Large intestine (tissue), 3 donors: ENCODE results near the gene ARHGAP22. TPM values are rescaled to one million over a fixed set of nuclear protein-coding genes. Genes with fewer than 3 reads are reported as not detected.

Experiments used
- DNase-seq, 2 donors: peaks; one replicate each; pipeline versions ENCODE4 v3.0.0 to v3.0.0-alpha.2; 2013
- H3K27ac ChIP-seq: one replicate; pipeline ENCODE4 v1.5.1; 2013; ENCODE audit warnings: low read length
- H3K27me3 ChIP-seq: 2 replicates; pipeline ENCODE4 v1.6.1; 2013; ENCODE audit warnings: low read length; ENCODE audit not compliant: control insufficient read depth, insufficient read depth
- H3K36me3 ChIP-seq: 2 replicates; pipeline ENCODE4 v1.6.1; 2013; ENCODE audit warnings: low read length; ENCODE audit not compliant: control insufficient read depth, insufficient read depth
- H3K4me1 ChIP-seq: one replicate; pipeline ENCODE4 v1.6.1; 2013; ENCODE audit warnings: low read length; ENCODE audit not compliant: control insufficient read depth, insufficient read depth
- H3K4me3 ChIP-seq: one replicate; pipeline ENCODE4 v1.5.1; 2013; ENCODE audit warnings: low read length
- H3K9me3 ChIP-seq: one replicate; pipeline ENCODE4 v1.6.1; 2013; ENCODE audit warnings: mild to moderate bottlenecking, low read depth, low read length, moderate library complexity; ENCODE audit not compliant: control insufficient read depth
- WGBS: methylation state at CpG from one replicate; pipeline ENCODE4 v1.1.5; 2013; ENCODE audit warnings: low lambda C conversion rate; ENCODE audit not compliant: insufficient coverage; 5-methylcytosine and 5-hydroxymethylcytosine counted together
- polyA plus RNA-seq: library from polyadenylated mRNA; unstranded; fragments of 120-200 nt; gene quantifications from one replicate; pipeline ENCODE4 v1.2.1, GENCODE V29; 2013

ARHGAP22 gene
- polyA plus RNA-seq, 1 donor = 2.7 TPM

- no peaks in the 10 kb centered on the region for H3K27me3 ChIP-seq
- no peak overlapping the region for H3K4me3 ChIP-seq
- no CpG with 5 or more reads among the region's 13 CpGs for WGBS
- DNase-seq = no peak
- H3K27ac ChIP-seq = no peak overlapping the region
- H3K9me3 ChIP-seq = no peaks in the 10 kb centered on the region
- H3K4me1 ChIP-seq = no peaks in the 10 kb centered on the region
- H3K36me3 ChIP-seq = no peaks in the 10 kb centered on the region
Measured at GRCh38 chr10:48552946-48553564, 51.8 kb downstream of the ARHGAP22 start.

GRCh38 chr10:48551861-48552591, 52.8 kb downstream of the ARHGAP22 start:
- no peaks in the 10 kb centered on the region for H3K27me3 ChIP-seq
- no peak overlapping the region for H3K27ac ChIP-seq
- DNase-seq = peak; percentile 11 to 20
- H3K4me1 ChIP-seq = no peaks in the 10 kb centered on the region
- no peaks in the 10 kb centered on the region for H3K36me3 ChIP-seq
- WGBS = 26% methylated on average over 2 of the region's 7 CpGs
- H3K4me3 ChIP-seq = no peak overlapping the region
- H3K9me3 ChIP-seq = no peaks in the 10 kb centered on the region

GRCh38 chr10:48550977-48551376, 53.9 kb downstream of the ARHGAP22 start:
- Histone ChIP-seq H3K4me3 (no peak overlapping the region), H3K27ac (no peak overlapping the region), H3K9me3 (no peaks in the 10 kb centered on the region), H3K36me3 (no peaks in the 10 kb centered on the region), H3K27me3 (no peaks in the 10 kb centered on the region), H3K4me1 (no peaks in the 10 kb centered on the region)
- no CpG with 5 or more reads among the region's 3 CpGs for WGBS
- no peak for DNase-seq

- Histone ChIP-seq H3K27ac (no peak overlapping the region), H3K9me3 (no peaks in the 10 kb centered on the region), H3K4me3 (no peak overlapping the region), H3K4me1 (no peaks in the 10 kb centered on the region), H3K36me3 (no peaks in the 10 kb centered on the region), H3K27me3 (no peaks in the 10 kb centered on the region)
- DNase-seq = no peak
- WGBS = 100% methylated on average over 1 of the region's 6 CpGs
Measured at GRCh38 chr10:48550071-48550691, 54.7 kb downstream of the ARHGAP22 start.

- H3K27me3 ChIP-seq = no peaks in the 10 kb centered on the region
- H3K4me3 ChIP-seq = no peak overlapping the region
- no peaks in the 10 kb centered on the region for H3K9me3 ChIP-seq
- H3K36me3 ChIP-seq = no peaks in the 10 kb centered on the region
- H3K27ac ChIP-seq = no peak overlapping the region
- WGBS = no CpG with 5 or more reads among the region's 3 CpGs
- DNase-seq = no peak
- no peaks in the 10 kb centered on the region for H3K4me1 ChIP-seq
Measured at GRCh38 chr10:48549236-48549635, 55.6 kb downstream of the ARHGAP22 start.

- H3K36me3 ChIP-seq = no peaks in the 10 kb centered on the region
- H3K4me3 ChIP-seq = no peak overlapping the region
- no peaks in the 10 kb centered on the region for H3K27me3 ChIP-seq
- H3K4me1 ChIP-seq = no peaks in the 10 kb centered on the region
- H3K9me3 ChIP-seq = no peaks in the 10 kb centered on the region
- no peak overlapping the region for H3K27ac ChIP-seq
- no CpG with 5 or more reads among the region's 7 CpGs for WGBS
- no peak for DNase-seq
Measured at GRCh38 chr10:48548531-48549135, 56.2 kb downstream of the ARHGAP22 start.

GRCh38 chr10:48547981-48548380, 56.9 kb downstream of the ARHGAP22 start:
- Histone ChIP-seq H3K36me3 (no peaks in the 10 kb centered on the region), H3K9me3 (no peaks in the 10 kb centered on the region), H3K4me1 (no peaks in the 10 kb centered on the region), H3K27ac (no peak overlapping the region), H3K4me3 (no peak overlapping the region), H3K27me3 (no peaks in the 10 kb centered on the region)
- no CpG with 5 or more reads among the region's 10 CpGs for WGBS
- no peak for DNase-seq

GRCh38 chr10:48547061-48547895, 57.6 kb downstream of the ARHGAP22 start:
- Histone ChIP-seq H3K27ac (no peak overlapping the region), H3K27me3 (no peaks in the 10 kb centered on the region), H3K4me3 (no peak overlapping the region), H3K9me3 (no peaks in the 10 kb centered on the region), H3K36me3 (no peaks in the 10 kb centered on the region), H3K4me1 (no peaks in the 10 kb centered on the region)
- no peak for DNase-seq
- WGBS = no CpG with 5 or more reads among the region's 10 CpGs

GRCh38 chr10:48545462-48546145, 59.3 kb downstream of the ARHGAP22 start:
- Histone ChIP-seq H3K9me3 (no peaks in the 10 kb centered on the region), H3K36me3 (no peaks in the 10 kb centered on the region), H3K27me3 (no peaks in the 10 kb centered on the region), H3K4me3 (no peak overlapping the region), H3K4me1 (no peaks in the 10 kb centered on the region), H3K27ac (no peak overlapping the region)
- no CpG with 5 or more reads among the region's 14 CpGs for WGBS
- no peak for DNase-seq
